ENCODE measurements around the gene FREM2. TPM values are rescaled to one million over a fixed set of nuclear protein-coding genes. Genes with fewer than 3 reads are reported as not detected.

Gene FREM2
- total RNA-seq, 1 experiment from 2014 or later = 3.8 TPM

- Histone ChIP-seq H3K4me3 (ENCODE audit: low read depth, low read length, poor library complexity, severe bottlenecking) (no peak overlapping the region), H3K27ac (ENCODE audit: low read depth, low read length, poor library complexity, severe bottlenecking) (no peak overlapping the region), H3K9me3 (ENCODE audit: low read depth, low read length, poor library complexity, severe bottlenecking) (no peaks in the 10 kb centered on the region), H3K27me3 (replicated peaks; ENCODE audit: insufficient read depth, low read depth, low read length, poor library complexity) (no peaks in the 10 kb centered on the region), H3K36me3 (ENCODE audit: insufficient read depth, low read length, poor library complexity, severe bottlenecking) (no peaks in the 10 kb centered on the region), H3K4me1 (ENCODE audit: insufficient read depth, low read length, poor library complexity, severe bottlenecking) (no peaks in the 10 kb centered on the region)
- intact Hi-C loops (cut with micrococcal nuclease; ENCODE audit: unreplicated experiment) = no loop called here
- no peak for DNase-seq (ENCODE audit: low spot score)
- ChIA-PET CTCF (no interaction called here), POLR2A (ENCODE audit: low non-redundant PET) (no interaction called here)
- BruUV-seq (replicated peaks) = no TSS peak
- no peak for TF ChIP-seq EZH2 (IDR thresholded peaks at IDR 0.05; ENCODE audit: borderline replicate concordance, low read depth, low read length, poor library complexity, severe bottlenecking)
- TF ChIP-seq, protein P1, sequence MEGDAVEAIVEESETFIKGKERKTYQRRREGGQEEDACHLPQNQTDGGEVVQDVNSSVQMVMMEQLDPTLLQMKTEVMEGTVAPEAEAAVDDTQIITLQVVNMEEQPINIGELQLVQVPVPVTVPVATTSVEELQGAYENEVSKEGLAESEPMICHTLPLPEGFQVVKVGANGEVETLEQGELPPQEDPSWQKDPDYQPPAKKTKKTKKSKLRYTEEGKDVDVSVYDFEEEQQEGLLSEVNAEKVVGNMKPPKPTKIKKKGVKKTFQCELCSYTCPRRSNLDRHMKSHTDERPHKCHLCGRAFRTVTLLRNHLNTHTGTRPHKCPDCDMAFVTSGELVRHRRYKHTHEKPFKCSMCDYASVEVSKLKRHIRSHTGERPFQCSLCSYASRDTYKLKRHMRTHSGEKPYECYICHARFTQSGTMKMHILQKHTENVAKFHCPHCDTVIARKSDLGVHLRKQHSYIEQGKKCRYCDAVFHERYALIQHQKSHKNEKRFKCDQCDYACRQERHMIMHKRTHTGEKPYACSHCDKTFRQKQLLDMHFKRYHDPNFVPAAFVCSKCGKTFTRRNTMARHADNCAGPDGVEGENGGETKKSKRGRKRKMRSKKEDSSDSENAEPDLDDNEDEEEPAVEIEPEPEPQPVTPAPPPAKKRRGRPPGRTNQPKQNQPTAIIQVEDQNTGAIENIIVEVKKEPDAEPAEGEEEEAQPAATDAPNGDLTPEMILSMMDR (conservative IDR thresholded peaks at IDR 0.05; ENCODE audit: low read depth, low read length) = no peak
Measured at GRCh38 chr13:38905081-38905480, 218.2 kb downstream of the FREM2 start.

- H3K36me3 ChIP-seq (ENCODE audit: insufficient read depth, low read length, poor library complexity, severe bottlenecking) = no peaks in the 10 kb centered on the region
- BruUV-seq (replicated peaks) = no TSS peak
- POLR2A ChIA-PET (ENCODE audit: low non-redundant PET) = no interaction called here
- CTCF ChIA-PET = no interaction called here
- no peak for DNase-seq (ENCODE audit: low spot score)
- intact Hi-C loops (cut with micrococcal nuclease; ENCODE audit: unreplicated experiment) = no loop called here
- no peaks in the 10 kb centered on the region for H3K4me1 ChIP-seq (ENCODE audit: insufficient read depth, low read length, poor library complexity, severe bottlenecking)
- TF ChIP-seq EZH2 (IDR thresholded peaks at IDR 0.05; ENCODE audit: borderline replicate concordance, low read depth, low read length, poor library complexity, severe bottlenecking) = no peak
- TF ChIP-seq, protein P1 (conservative IDR thresholded peaks at IDR 0.05; ENCODE audit: low read depth, low read length) = no peak
- no peaks in the 10 kb centered on the region for H3K9me3 ChIP-seq (ENCODE audit: low read depth, low read length, poor library complexity, severe bottlenecking)
- no peak overlapping the region for H3K27ac ChIP-seq (ENCODE audit: low read depth, low read length, poor library complexity, severe bottlenecking)
- no peak overlapping the region for H3K4me3 ChIP-seq (ENCODE audit: low read depth, low read length, poor library complexity, severe bottlenecking)
- no peaks in the 10 kb centered on the region for H3K27me3 ChIP-seq (replicated peaks; ENCODE audit: insufficient read depth, low read depth, low read length, poor library complexity)
Measured at GRCh38 chr13:38905861-38906260, 219.0 kb downstream of the FREM2 start.

GRCh38 chr13:38908574-38908973 lies 221.7 kb downstream of the FREM2 start:
- no peak overlapping the region for H3K27ac ChIP-seq (ENCODE audit: low read depth, low read length, poor library complexity, severe bottlenecking)
- H3K27me3 ChIP-seq (replicated peaks; ENCODE audit: insufficient read depth, low read depth, low read length, poor library complexity) = no peaks in the 10 kb centered on the region
- TF ChIP-seq, protein P1 (conservative IDR thresholded peaks at IDR 0.05; ENCODE audit: low read depth, low read length) = no peak
- no peak for TF ChIP-seq EZH2 (IDR thresholded peaks at IDR 0.05; ENCODE audit: borderline replicate concordance, low read depth, low read length, poor library complexity, severe bottlenecking)
- intact Hi-C loops (cut with micrococcal nuclease; ENCODE audit: unreplicated experiment) = no loop called here
- BruUV-seq (replicated peaks) = no TSS peak
- no peak for DNase-seq (ENCODE audit: low spot score)
- ChIA-PET POLR2A (ENCODE audit: low non-redundant PET) (no interaction called here), CTCF (no interaction called here)
- H3K36me3 ChIP-seq (ENCODE audit: insufficient read depth, low read length, poor library complexity, severe bottlenecking) = no peaks in the 10 kb centered on the region
- H3K9me3 ChIP-seq (ENCODE audit: low read depth, low read length, poor library complexity, severe bottlenecking) = no peaks in the 10 kb centered on the region
- H3K4me3 ChIP-seq (ENCODE audit: low read depth, low read length, poor library complexity, severe bottlenecking) = no peak overlapping the region
- no peaks in the 10 kb centered on the region for H3K4me1 ChIP-seq (ENCODE audit: insufficient read depth, low read length, poor library complexity, severe bottlenecking)
